NB4 (cell line): Measurements from ENCODE around the gene PLA2G2F.

Experiments used
- CTCF ChIP-seq: IDR thresholded peaks from one replicate; pipeline ENCODE4 v1.5.1; 2012; ENCODE audit warnings: low read depth, low read length
- MAX ChIP-seq: IDR thresholded peaks from 2 replicates; pipeline ENCODE4 v1.6.1; 2011; ENCODE audit warnings: low read depth, low read length
- POLR2A ChIP-seq: IDR thresholded peaks from 2 replicates; pipeline ENCODE4 v1.6.1; 2011; ENCODE audit warnings: mild to moderate bottlenecking; ENCODE audit not compliant: insufficient read length; ENCODE audit errors: extremely low read depth

GRCh38 chr1:20189664-20190063 is 50.5 kb downstream of the PLA2G2F start:
- TF ChIP-seq MAX (no peak), CTCF (no peak), POLR2A (no peak)
